Thyroid gland (tissue), 4 donors: ENCODE data around the gene GABRD. TPM values are rescaled to one million over a fixed set of nuclear protein-coding genes. Genes with fewer than 3 reads are reported as not detected.

Experiments
- DNase-seq, 2 donors: peaks; one replicate each; pipeline ENCODE4 v3.0.0-alpha.2; 2019
- H3K27ac ChIP-seq, 3 donors: fragments of 200-600 bp; sonication (generic); 1 replicate in 2 of 3; 2 replicates in 1 of 3; pipeline ENCODE4 v1.5.1; 2016 to 2019; ENCODE audit warnings: mild to moderate bottlenecking in 1 of 3, moderate library complexity in 1 of 3
- H3K27me3 ChIP-seq: fragments of 200-600 bp; sonication (generic); one replicate; pipeline ENCODE4 v1.5.1; 2019
- H3K36me3 ChIP-seq, 2 donors: fragments of 200-600 bp; sonication (generic); one replicate each; pipeline ENCODE4 v1.5.1; 2016 to 2019
- H3K4me1 ChIP-seq, 2 donors: fragments of 200-600 bp; sonication (generic); one replicate each; pipeline ENCODE4 v1.5.1; 2017 to 2019
- H3K4me3 ChIP-seq, 3 donors: fragments of 200-600 bp; sonication (generic); replicated peaks in 1 of 3; 1 replicate in 2 of 3; 2 replicates in 1 of 3; pipeline ENCODE4 v1.5.1; 2016; ENCODE audit warnings: mild to moderate bottlenecking in 1 of 3
- H3K9me3 ChIP-seq: fragments of 200-600 bp; sonication (generic); one replicate; pipeline ENCODE4 v1.5.1; 2017
- CTCF ChIP-seq, 6 experiments: fragments of 200-600 bp in 3 of 6; fragments of 450-650 bp in 3 of 6; sonication (generic) in 3 of 6; IDR thresholded peaks; one replicate each; pipeline ENCODE4 v1.5.1; 2016 to 2019; ENCODE audit warnings: antibody characterized with exemption in 6 of 6, mild to moderate bottlenecking in 2 of 6, inconsistent platforms in 1 of 6, moderate library complexity in 1 of 6
- POLR2A ChIP-seq, 2 donors: fragments of 450-650 bp; IDR thresholded peaks; one replicate each; pipeline ENCODE4 v1.6.1; 2017; ENCODE audit warnings: antibody characterized with exemption in 2 of 2, mild to moderate bottlenecking in 2 of 2, moderate library complexity in 1 of 2
- WGBS, 2 donors: methylation state at CpG; one replicate each; pipeline ENCODE4 v1.1.5; 2017; 5-methylcytosine and 5-hydroxymethylcytosine counted together
- intact Hi-C: fragments of 100-400 bp; cut with DNase I; formaldehyde crosslinking; loops from one replicate; pipeline ENCODE4 v1.15.1; 2023
- total RNA-seq, 4 donors: library from RNA; depleted of rRNA; stranded (reverse); fragments of >200 nt; gene quantifications; one replicate each; pipeline ENCODE4 v1.2.3, GENCODE V29; 2016

Gene GABRD
- total RNA-seq, 4 donors from 2014 or later: 0.49 to 0.78 TPM; not detected in 2

- intact Hi-C loops: loop anchor here (5.0 kb wide), 2 partner anchors 82 to 97 kb away; no protein-coding TSS in a partner anchor
- no peaks in the 10 kb centered on the region for H3K9me3 ChIP-seq
- 29 to 39% methylated on average over 14 to 15 of the region's 75 CpGs for WGBS, 2 donors
- H3K27me3 ChIP-seq: no peaks in the 10 kb centered on the region
- no peak for TF ChIP-seq POLR2A (IDR thresholded peaks at IDR 0.05)
- peak; percentile 36 to 99 (median 89) for TF ChIP-seq CTCF (IDR thresholded peaks at IDR 0.05)
- H3K4me1 ChIP-seq: peaks cover 8 to 17% of the 10 kb centered on the region in 2 donors
- H3K27ac ChIP-seq: no peak overlapping the region
- H3K4me3 ChIP-seq: peak overlapping the region in 1 of 3 donors; percentile 8
- peak; percentile 66 to 71 for DNase-seq
- no peaks in the 10 kb centered on the region for H3K36me3 ChIP-seq
Measured at GRCh38 chr1:2044510-2045319, 25.6 kb downstream of the GABRD start.

GRCh38 chr1:2045468-2046173 lies 26.5 kb downstream of the GABRD start:
- peaks cover 9 to 17% of the 10 kb centered on the region in 2 donors for H3K4me1 ChIP-seq
- no peak overlapping the region for H3K4me3 ChIP-seq
- no peak overlapping the region for H3K27ac ChIP-seq
- H3K36me3 ChIP-seq: no peaks in the 10 kb centered on the region
- intact Hi-C loops: loop anchor here (5.0 kb wide), 1 partner anchor 98 kb away; no protein-coding TSS in a partner anchor
- no peaks in the 10 kb centered on the region for H3K27me3 ChIP-seq
- 66 to 70% methylated on average over 13 to 15 of the region's 15 CpGs for WGBS, 2 donors
- TF ChIP-seq CTCF (IDR thresholded peaks at IDR 0.05) (no peak), POLR2A (IDR thresholded peaks at IDR 0.05) (no peak)
- no peak for DNase-seq
- H3K9me3 ChIP-seq: no peaks in the 10 kb centered on the region

GRCh38 chr1:2046174-2046917 lies 27.2 kb downstream of the GABRD start:
- no peak for TF ChIP-seq POLR2A (IDR thresholded peaks at IDR 0.05)
- TF ChIP-seq CTCF (IDR thresholded peaks at IDR 0.05): peak in 5 of 6 experiments; percentile 49 to 68 (median 55)
- H3K27me3 ChIP-seq: no peaks in the 10 kb centered on the region
- 37 to 40% methylated on average over 11 to 19 of the region's 20 CpGs for WGBS, 2 donors
- H3K9me3 ChIP-seq: no peaks in the 10 kb centered on the region
- H3K4me3 ChIP-seq: no peak overlapping the region
- intact Hi-C loops: loop anchor here (5.0 kb wide), 1 partner anchor 99 kb away; no protein-coding TSS in a partner anchor
- no peaks in the 10 kb centered on the region for H3K36me3 ChIP-seq
- peaks cover 9 to 17% of the 10 kb centered on the region in 2 donors for H3K4me1 ChIP-seq
- no peak overlapping the region for H3K27ac ChIP-seq
- DNase-seq: peak; percentile 72

- 57 to 70% methylated on average over 14 to 23 of the region's 25 CpGs for WGBS, 2 donors
Measured at GRCh38 chr1:2046953-2047748, 28.0 kb downstream of the GABRD start.

More at GRCh38 chr1:2046953-2047748, 28.0 kb downstream of the GABRD start:
- no peak for DNase-seq
- Histone ChIP-seq H3K27me3 (no peaks in the 10 kb centered on the region), H3K4me3 (no peak overlapping the region), H3K9me3 (no peaks in the 10 kb centered on the region), H3K4me1 (peaks cover 16 to 25% of the 10 kb centered on the region in 2 donors), H3K36me3 (no peaks in the 10 kb centered on the region), H3K27ac (no peak overlapping the region)
- intact Hi-C loops: loop anchor here (5.0 kb wide), 1 partner anchor 100 kb away; no protein-coding TSS in a partner anchor
- TF ChIP-seq POLR2A (IDR thresholded peaks at IDR 0.05): no peak
- TF ChIP-seq CTCF (IDR thresholded peaks at IDR 0.05): no peak
